ENCODE data around the gene AKR1D1.

AKR1D1 gene

GRCh38 chr7:138138244-138138643 is 62.0 kb downstream of the AKR1D1 start (continued):
- no peak for TF ChIP-seq GLI2 (tag by site-specific recombination; IDR thresholded peaks at IDR 0.05; ENCODE audit: borderline replicate concordance, low read depth)
- no peak for TF ChIP-seq SCRT1 (tag by site-specific recombination; IDR thresholded peaks at IDR 0.05; ENCODE audit: borderline replicate concordance)
- TF ChIP-seq ZBTB1 (tag by site-specific recombination; IDR thresholded peaks at IDR 0.05): no peak
- TF ChIP-seq PRDM1 (tag by site-specific recombination; IDR thresholded peaks at IDR 0.05): no peak
- no peak for TF ChIP-seq ZNF610 (tag by site-specific recombination; IDR thresholded peaks at IDR 0.05; ENCODE audit: borderline replicate concordance)
- TF ChIP-seq ZNF660 (tag by site-specific recombination; IDR thresholded peaks at IDR 0.05): no peak

- TF ChIP-seq ZNF132 (tag by site-specific recombination; IDR thresholded peaks at IDR 0.05; ENCODE audit: borderline replicate concordance) (no peak), ZNF221 (tag by site-specific recombination; IDR thresholded peaks at IDR 0.05; ENCODE audit: borderline replicate concordance) (no peak), ZNF114 (tag by site-specific recombination; IDR thresholded peaks at IDR 0.05) (no peak), ZNF26 (tag by site-specific recombination; IDR thresholded peaks at IDR 0.05) (no peak), HOXA7 (CRISPR knock-in tag; IDR thresholded peaks at IDR 0.05; ENCODE audit: borderline replicate concordance) (no peak), ZBTB21 (tag by site-specific recombination; IDR thresholded peaks at IDR 0.05) (no peak), PRDM2 (tag by site-specific recombination; IDR thresholded peaks at IDR 0.05; ENCODE audit: borderline replicate concordance) (no peak), ZBTB1 (tag by site-specific recombination; IDR thresholded peaks at IDR 0.05) (no peak), GLI2 (tag by site-specific recombination; IDR thresholded peaks at IDR 0.05; ENCODE audit: borderline replicate concordance, low read depth) (no peak), ZNF585B (tag by site-specific recombination; IDR thresholded peaks at IDR 0.05) (no peak), CTCF (tag by site-specific recombination; IDR thresholded peaks at IDR 0.05) (no peak), ZNF202 (tag by site-specific recombination; IDR thresholded peaks at IDR 0.05; ENCODE audit: borderline replicate concordance) (no peak), ZNF280D (tag by site-specific recombination; IDR thresholded peaks at IDR 0.05) (no peak), ZNF843 (tag by site-specific recombination; IDR thresholded peaks at IDR 0.05) (no peak), ZNF600 (tag by site-specific recombination; IDR thresholded peaks at IDR 0.05) (no peak), KLF8 (tag by site-specific recombination; IDR thresholded peaks at IDR 0.05) (no peak), ZNF366 (tag by site-specific recombination; conservative IDR thresholded peaks at IDR 0.05) (no peak), ZFHX2 (tag by site-specific recombination; conservative IDR thresholded peaks at IDR 0.05) (no peak)
- no peaks in the 10 kb centered on the region for H3K4me1 ChIP-seq (ENCODE audit: control insufficient read depth, insufficient read depth, low read length)
- H3K36me3 ChIP-seq (ENCODE audit: control insufficient read depth in 2 of 2, insufficient read depth in 1 of 2, low read length in 2 of 2): no peaks in the 10 kb centered on the region
- POLR2A ChIA-PET: no interaction called here
- H3K9me3 ChIP-seq (ENCODE audit: control insufficient read depth, insufficient read depth, low read depth, low read length): no peaks in the 10 kb centered on the region
- CTCF ChIA-PET: no interaction called here
- H3K27ac ChIP-seq (ENCODE audit: extremely low read depth, low read depth, low read length): no peak overlapping the region
- no peak overlapping the region for H3K4me3 ChIP-seq (ENCODE audit: low read depth, low read length)
Observed at GRCh38 chr7:138142583-138143201, 66.4 kb downstream of the AKR1D1 start.

All from HEK293 (cell line).